GM21619 (cell line): ENCODE data around the gene PI4KA.
"Not testable (repeated sequence)": the region's sequence is repeated elsewhere in the genome, so short reads cannot be mapped to it uniquely, and the experiment has no call there.

ENCODE experiments used
- ATAC-seq: cut with Tn5 transposase; IDR thresholded peaks from one replicate; pipeline ENCODE4 v1.9.1; 2021; ENCODE audit not compliant: unreplicated experiment

The PI4KA gene

GRCh38 chr22:20779014-20779817 lies 79.4 kb downstream of the PI4KA start:
- ATAC-seq = no peak

DNA sequence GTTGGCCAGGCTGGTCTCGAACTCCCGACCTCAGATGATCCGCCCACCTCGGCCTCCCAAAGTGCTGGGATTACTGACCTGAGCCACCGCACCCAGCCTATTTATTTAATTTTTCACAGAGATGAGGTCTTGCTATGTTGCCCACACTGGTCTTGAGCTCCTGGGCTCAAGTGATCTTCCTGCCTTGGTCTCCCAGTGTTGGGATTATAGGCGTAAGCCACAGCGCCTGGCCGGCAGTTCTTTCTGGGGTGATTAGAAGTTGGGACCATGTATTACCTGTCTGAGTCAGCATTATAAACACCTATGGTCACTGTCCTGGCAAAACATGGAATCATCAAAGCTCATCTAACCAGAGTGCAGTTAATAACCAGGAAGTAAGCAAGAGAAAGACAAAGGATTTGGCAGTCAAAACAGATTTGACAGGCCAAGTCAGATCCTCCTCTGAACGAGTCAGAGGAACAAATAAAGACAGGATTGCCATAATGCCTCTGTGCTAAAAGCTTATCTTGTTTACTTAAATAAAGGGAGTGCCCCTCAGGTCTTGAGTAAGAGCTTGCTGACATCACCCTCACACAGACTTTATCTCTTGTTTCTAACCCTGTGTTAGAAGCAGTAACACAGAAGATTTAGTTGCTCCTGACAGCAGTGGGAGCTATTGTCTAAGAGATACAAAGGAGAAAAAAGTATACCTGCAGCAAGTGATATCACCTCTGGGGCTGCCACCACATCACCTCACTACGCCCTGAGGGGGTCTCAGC lies 81.0 kb downstream of the PI4KA start:
- no peak for ATAC-seq

DNA sequence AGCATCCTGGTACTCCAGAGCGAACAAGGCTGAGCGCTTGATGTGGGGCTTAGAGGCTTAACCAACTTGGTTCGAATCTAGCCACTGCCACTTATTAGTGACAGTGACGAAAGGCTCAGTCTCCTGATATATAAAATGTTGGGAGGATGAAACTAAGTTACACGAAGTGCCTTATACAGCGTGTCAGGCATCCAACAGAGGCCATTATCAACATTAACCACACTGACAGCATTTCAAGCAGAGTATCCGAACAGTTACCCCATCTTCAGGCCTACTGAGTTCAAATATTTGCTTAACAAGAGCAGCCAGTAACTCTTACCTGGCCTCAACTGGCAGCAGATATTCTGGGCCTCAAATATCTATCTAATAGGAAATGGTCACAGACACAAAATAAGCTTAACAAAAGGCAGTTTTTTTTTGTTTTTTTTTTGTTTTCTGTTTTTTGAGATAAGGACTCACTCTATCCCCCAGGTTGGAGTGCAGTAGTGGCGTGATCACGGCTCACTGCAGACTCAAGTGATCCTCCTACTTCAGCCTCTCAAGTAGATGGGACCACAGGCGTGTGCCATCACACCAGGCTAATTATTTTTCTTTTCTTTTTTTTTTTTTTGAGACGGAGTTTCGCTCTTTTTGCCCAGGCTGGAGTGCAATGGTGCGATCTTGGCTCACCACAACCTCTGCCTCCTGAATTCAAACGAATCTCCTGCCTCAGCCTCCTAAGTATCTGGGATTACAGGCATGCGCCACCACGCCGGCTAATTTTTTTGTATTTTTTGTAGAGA lies 81.8 kb downstream of the PI4KA start:
- ATAC-seq = no peak

DNA sequence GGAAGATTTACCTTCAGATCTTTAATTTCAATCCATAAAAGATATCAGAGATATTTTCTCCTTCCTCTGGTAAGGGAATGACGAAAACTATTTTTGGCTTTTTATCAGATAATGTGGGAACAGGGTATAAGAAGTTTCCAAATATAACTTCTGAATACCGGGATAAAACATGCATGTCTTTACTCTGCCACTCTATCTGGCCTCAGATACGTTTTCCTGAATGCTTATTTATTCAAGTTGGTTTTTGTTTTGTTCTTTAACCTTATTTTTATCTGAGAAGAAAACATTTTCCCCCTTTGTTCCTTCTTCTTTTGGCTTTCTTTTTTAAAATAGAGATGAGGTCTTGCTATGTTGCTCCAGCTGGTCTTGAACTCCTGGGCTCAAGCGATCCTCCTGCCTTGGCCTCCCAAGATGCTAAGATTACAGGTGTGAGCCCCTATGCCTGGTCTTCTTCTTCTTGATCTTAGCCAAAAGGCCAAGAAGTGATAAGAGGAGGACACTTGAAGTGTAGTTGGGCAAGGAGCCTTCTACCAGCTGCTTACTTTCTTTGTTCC lies 83.2 kb downstream of the PI4KA start:
- no peak for ATAC-seq

- no peak for ATAC-seq
Measured at GRCh38 chr22:20774882-20775281, 83.7 kb downstream of the PI4KA start.

DNA sequence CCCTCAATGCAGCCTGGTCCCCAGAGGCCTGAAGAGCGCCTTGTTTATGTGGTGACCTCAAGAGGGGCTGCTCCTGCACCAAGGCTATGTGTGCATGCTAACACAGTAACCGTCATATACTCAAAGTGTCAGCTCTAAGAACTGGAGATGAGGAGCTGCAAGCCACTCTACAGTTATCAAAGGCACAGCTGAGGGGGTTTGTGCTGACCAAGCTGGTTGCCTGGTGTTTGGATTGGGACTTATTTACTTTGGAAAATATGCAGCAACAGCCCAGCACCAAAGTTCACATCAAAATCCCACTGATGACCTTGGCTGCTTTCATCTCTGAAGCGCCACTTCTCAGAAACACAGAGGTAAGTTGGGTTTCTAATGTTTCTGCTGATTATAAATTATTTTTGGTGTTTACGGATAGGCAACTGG lies 84.8 kb downstream of the PI4KA start, which contains the start of gene SERPIND1:
TSS of gene SERPIND1 (plus strand) at position 321 of the 420 bp plus-strand sequence. CDS start 5,200 bp downstream, outside the sequence.
- ATAC-seq = no peak

DNA sequence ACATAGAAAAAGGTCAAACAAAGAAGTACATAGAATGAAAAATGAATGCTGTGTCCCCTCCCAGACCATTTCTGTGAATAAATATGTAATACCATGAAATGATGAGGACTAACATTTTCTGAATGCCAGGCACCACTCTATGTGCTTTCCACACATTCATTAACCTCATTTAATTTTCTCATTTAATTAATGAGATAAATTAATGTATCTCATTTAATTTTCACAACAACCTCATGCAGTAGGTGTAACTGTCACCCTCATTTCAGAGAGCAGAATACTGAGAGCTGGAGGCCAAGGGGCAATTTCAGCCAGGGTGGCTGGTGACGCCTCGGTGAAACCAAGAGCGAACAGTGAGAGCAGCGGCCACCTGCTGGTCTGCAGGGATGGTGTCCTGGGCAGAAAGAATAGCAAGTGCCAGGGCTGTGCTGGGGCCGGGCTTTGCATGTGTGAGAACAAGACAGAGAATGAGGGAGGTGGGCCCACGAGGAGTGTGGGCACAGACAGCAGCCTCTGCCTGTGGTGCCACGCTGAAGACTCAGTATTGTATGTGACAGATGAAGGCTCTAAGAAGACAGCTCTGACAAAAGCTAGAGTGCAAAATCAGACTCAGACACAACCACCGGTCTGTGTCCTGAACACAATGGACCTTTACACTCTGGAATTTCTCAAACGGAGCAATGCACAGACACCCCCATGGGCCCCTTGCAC lies 86.5 kb downstream of the PI4KA start:
- no peak for ATAC-seq

DNA sequence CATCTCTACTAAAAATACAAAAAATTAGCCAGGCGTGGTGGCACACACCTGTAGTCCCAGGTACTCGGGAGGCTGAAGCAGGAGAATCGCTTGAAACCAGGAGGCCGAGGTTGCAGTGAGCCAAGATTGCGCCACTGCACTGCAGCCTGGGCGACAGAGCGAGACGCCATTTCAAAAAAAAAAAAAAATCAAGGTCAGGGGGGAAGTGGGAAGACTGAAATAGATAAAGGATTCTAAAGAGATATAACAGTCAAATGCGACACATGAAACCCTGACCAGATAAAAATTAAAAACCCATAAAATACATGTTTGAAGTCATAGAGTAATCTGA lies 89.2 kb downstream of the PI4KA start:
- ATAC-seq = not testable (repeated sequence)

DNA sequence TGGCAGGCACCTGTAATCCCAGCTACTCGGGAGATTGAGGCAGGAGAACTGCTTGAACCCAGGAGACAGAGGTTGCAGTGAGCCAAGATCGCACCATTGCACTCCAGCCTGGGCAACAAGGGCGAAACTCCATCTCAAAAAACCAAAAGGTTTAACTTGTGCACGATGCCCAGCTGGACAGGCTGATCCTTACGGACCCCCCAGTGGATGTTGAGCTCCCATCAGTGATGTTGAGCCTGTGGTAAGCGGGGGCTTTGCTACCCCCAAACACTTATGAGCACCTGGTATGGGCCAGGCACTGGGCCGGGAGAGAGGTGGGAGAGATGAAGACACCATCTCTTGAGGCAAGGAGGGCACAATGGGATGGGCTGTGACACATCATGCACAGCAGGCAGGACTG lies 92.1 kb downstream of the PI4KA start:
- ATAC-seq = no peak

DNA sequence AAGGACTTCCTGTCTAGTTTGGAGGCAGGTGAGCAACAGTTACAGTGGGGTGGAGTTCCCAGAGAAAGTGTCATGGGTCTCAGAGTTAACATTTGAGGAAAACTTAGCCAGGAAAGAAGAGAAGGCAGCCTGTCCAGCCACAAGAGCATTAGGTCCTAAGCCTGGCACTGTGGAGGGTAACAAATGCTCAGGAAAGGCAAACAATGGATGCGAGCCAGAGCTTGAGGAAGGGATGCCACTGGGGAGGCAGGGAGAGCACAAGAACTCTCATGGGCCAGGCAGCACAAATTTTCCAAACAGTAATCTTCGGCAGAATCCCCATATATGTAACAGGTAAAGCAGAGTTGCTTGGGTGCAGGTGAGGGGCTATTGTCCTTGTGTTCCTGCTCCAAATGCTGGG lies 92.7 kb downstream of the PI4KA start:
- no peak for ATAC-seq

GRCh38 chr22:20764729-20765128 lies 93.9 kb downstream of the PI4KA start:
- no peak for ATAC-seq

GRCh38 chr22:20764471-20764720 lies 94.2 kb downstream of the PI4KA start:
- no peak for ATAC-seq

DNA sequence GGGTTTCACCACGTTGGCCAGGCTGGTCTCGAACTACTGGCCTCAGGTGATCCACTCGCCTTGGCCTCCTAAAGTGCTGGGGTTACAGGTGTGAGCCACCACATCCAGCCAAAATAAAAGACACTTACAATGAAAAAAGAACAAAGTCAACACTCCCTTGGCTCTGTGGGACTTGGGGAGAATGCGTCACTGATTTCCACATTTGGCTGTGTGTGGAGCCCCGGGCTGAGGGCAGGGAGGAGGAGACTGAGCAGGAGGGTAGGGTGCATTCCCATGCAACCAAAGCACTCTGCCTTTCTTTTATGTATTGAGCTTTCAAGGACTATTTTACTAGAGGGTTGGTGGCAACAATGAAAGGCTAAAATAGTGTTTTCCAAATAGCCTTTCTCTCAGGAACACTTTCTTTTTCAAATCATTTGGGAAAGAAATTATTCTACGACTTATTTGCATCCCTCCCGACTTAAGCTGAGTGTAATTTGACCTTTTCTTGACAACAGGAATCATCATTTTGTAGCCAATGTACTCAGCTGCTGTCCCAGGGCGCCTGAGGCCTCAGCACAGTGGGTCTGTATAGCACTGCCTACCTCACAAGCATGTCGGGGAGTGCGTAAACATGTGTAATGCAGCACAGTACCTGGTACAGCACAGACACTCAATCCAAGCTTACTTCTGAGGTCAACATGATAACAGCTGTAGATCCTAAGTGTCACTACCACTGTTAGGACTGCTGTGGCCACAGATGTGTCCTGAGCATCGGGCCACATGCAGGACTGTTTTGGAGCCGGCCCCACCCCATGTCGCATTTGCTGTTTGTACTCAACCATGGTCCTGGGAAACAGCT lies 94.8 kb downstream of the PI4KA start:
- no peak for ATAC-seq

DNA sequence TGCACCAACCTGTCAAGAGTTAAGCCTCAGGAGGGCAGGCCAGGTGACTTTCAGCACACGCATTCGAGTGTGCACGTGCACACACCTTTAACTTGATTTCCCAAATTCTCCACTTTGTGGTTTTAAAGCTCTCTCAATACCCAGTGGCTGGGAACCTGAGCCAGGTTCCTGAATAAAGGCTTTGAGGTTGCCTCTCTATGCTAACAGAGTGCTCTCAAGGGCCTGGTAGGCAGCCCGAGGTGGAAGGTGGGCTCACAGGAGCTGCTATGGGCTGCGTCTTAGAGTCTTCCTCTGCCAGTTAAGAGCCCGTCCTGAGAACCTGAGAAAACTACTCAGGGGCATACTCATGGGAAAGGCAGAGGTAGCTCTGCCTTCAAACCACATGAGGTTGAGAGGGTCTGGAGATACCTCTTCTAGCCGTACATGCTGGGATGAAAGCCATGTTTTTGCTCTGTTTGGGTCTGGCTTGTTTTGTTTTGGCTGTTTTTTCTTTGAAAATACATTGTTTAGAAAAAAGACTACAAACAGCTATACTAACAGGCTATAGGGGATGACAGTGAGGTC lies 96.3 kb downstream of the PI4KA start:
- ATAC-seq = no peak

DNA sequence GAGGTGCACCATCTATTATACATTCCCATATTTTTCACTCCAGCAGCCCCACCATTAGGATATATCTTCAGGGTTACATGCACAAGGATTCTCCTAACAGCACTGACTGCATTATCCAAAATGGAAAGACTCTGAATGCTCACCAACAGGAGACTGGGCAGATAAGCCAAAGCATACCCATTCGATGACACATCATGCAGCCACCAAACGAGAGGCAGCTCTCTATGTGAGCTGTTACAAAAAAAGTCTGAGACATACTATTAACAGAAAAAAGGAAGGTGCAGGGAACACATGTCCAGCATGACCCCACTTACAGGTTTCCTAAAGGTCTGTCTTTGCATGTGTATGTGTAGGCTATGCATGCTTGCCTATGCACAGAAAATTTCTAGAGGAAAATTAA lies 97.1 kb downstream of the PI4KA start:
- ATAC-seq = no peak

- no peak for ATAC-seq
Measured at GRCh38 chr22:20760084-20760483, 98.5 kb downstream of the PI4KA start.

DNA sequence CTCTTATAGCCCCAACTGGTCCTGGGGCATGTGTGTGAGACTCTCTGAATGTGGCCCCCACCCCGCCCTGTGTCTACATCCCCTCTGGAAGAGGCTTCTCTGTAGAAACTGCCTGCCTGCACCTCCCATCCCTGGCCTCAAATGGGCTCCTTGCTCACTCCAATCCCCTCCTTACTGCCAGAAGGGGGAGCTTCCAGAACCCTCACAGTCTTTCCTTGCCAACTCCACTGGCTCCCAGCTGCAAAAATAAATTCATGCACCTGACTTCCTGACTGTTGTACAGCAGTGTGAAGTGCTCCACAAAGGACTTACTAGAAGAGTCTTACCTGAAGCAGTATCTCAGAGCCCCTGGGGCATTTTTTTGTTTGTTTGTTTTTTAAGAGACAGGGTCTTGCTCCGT lies 99.9 kb downstream of the PI4KA start:
- ATAC-seq = no peak

DNA sequence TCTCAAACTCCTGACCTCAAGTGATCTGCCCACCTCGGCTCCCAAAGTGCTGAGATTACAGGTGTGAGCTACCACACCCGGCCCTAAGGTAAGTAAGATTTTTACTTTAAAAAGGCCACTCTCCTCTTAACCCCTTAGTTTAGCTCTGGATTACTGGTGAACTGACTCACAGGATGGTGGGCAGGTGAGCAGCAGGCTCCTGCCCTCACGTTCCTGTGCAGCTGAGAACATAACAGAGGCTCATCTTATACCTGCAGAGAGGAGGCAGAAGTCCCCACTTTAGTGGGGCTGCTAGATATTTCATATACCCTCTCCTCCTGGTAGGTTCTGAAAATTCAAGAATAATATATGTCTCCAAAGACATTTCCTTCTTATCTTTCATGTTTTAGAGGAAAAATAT lies 101.8 kb downstream of the PI4KA start:
- no peak for ATAC-seq

DNA sequence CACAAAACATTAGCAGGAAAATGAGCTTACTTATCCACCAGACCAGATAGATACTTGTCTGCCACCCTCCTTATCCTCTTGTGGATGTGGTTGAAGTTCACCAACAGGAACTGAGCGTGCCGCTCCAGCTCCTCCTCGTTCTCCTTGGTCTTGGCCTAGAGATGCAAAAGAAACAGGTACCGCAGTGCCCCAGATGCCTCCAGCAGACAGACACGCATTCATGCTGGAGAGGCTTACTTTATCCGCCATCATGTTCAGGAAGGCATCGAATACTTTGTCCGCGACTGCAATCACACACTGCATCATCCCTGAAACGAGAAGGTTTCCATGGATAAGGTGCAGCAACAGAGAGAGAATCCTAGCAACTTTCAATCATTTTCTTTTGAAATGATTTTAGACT lies 105.7 kb downstream of the PI4KA start:
- ATAC-seq = no peak
